Muscle of back (tissue), 11 donors: ENCODE results near the gene ARAP1. TPM values are rescaled to one million over a fixed set of nuclear protein-coding genes. Genes with fewer than 3 reads are reported as not detected.

Source experiments
- DNase-seq, 3 donors: peaks; one replicate each; pipeline versions ENCODE4 v3.0.0 to v3.0.0-alpha.2; 2013
- polyA plus RNA-seq, 10 donors: library from polyadenylated mRNA; unstranded; fragments of 120-200 nt; gene quantifications; one replicate each; pipeline ENCODE4 v1.2.1, GENCODE V29; 2013; ENCODE audit not compliant: insufficient read length in 10 of 10

Gene ARAP1
- polyA plus RNA-seq, 10 donors: 48.1 to 73.3 (median 57.5) TPM

DNA sequence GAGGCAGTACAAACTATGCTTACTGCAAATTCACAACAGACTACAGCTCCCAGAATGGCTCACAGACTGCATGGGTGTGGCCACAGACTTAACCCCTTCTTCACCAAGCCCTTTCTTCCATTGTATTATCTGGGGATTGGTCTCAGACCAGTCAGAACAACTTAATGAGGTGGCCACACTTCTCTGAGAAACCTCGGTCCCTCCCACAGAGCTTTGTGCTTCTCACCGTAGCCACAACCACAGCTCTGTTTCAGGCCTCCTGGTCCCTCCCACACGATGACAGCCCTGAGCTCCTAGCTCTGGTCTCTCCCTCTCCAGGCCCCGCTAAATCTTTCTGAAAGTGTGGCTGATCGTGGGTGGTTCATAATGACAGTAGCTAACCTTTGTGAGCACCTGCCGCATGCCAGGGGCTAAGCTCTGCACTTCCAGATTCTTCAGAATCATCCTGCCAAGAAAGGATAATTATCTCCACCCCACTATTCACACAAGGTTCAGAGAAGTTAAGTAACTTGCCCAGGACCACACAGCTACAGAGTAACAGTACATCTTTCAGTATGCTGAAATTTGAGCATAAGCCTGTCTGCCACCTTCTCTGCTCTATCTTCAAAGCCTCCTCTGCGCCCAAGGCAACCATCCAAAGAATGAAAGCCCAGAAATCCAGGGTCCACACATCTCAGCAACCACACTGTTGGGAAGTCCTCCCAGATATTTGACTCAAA lies 83.4 kb downstream of the ARAP1 start:
- DNase-seq: no peak

DNA sequence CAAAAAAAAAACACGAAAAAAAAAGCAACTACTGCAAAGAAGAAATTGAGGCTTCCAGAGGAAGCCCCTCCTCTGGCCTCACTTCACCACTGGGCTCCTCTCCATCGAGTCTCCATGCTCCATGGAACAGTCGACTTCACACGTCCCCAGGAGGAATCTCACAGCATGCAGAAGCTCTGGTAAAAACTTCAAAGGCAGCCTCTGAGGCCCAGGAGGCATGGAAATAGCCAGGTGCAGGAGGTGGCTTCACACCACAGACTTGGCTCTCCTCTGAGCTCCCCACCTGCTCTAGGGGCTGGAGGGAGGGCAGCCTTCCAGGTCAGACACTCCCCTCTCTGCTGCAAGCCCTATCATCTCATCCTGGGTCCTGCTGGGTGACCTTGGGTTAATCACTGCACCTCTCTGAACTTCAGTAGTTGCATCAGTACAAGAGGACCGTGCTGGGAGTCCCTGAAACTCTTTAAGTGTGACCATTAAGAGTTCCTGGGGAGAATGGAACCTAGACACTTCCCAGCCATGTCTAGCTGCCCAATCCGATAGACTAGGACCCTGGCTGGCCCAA lies 86.2 kb downstream of the ARAP1 start:
- DNase-seq: no peak

DNA sequence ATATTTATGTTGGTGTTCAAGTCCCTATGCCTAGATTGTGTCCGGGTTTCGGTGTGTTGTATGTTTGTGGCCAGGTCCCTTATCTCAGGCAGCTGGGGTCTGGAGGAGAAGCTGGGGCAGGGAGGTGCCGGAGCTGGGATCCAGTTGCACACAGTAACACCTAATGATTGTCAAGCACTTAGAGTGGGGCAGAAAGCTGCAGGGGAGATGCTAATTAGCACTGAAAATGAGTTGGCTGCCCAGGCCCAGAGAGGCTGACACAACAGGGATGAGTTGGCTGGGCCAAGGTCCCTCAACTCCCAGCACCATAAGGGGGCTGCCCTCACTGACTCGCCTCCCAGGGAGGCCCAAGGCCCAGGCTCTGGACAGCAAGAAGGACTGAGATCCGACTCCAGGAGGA lies 90.2 kb downstream of the ARAP1 start:
- no peak for DNase-seq

DNA sequence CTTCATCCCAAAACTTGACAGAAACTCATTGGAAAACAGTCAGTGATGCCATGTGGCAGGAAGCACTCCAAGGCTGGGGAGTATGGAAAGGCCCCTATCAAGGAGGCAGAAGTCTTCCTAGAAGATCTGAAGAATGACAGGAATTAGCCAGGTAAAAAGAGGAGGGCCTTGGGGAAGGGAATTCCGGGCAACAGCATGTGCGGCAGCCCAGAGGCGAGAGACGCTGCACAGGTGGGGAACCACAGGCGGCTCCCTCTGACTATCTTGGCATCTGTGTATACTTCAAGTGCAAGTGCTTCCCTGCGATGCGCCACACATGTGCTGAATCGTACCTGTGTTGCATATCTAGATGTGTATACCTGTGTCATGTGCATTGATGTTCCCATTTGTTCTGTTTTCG lies 90.7 kb downstream of the ARAP1 start:
- no peak for DNase-seq

DNA sequence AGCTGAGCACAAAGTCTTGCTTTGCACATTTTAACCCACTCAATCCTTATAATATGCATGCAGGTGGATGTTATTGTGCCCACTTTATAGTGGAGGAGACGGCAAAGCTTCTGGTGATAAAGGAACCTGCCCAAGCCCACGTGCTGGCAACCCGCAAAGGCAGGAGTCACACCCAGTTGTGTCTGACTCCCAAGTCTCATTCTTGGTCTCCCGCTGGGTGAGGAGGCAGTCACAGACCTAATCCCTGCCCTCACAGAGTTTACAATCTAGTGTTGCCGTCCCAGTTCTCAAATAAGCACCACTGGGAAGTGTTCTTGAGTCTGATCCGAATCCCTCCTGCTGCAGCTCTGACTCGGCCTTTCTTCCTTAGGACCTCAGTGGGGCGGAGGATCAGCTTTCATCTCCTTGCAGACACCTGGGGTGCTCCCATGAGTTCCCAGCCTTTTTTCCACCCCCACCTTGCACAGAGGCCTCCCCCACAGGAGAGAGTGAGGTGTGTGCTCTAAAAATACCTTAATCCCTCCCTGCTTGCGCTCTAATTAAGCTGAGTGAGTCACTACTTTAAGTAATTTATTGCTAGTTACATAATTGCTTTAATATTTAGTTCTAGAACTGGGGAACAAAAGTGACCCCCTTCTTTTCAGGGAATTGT lies 93.1 kb downstream of the ARAP1 start:
- no peak for DNase-seq

DNA sequence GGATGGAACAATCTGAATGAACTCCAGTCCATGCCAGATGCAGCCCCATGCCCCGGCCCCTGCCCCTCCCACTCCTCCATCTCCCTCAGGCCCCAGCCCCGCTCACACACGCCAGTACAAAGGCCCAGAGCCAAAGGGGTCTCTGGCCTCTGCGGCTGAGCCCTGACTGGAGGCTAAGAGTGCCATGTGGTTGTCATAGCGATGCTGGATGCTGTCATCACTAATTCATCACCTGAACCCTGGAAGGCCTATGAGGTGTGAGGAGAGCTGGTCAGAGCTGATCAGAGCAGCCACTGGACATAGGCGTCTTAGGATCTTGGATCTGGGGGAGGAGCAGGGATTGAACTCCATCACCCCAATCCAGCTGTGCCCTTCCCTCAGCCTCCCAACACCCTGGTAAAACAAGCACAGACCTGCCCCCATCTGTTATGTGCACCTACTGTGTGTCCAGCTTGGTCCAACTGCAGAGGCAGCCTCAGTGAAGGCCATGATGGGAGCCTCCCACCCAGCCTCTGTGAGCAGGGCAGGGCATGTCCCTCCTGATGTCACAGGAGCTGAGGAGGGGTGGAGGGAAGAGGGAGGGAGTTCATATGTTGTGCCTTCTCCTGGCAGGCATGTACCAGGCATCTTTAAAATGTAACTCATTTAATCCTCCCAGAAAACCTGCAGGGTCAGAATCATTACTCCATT lies 94.7 kb downstream of the ARAP1 start:
- DNase-seq: no peak

DNA sequence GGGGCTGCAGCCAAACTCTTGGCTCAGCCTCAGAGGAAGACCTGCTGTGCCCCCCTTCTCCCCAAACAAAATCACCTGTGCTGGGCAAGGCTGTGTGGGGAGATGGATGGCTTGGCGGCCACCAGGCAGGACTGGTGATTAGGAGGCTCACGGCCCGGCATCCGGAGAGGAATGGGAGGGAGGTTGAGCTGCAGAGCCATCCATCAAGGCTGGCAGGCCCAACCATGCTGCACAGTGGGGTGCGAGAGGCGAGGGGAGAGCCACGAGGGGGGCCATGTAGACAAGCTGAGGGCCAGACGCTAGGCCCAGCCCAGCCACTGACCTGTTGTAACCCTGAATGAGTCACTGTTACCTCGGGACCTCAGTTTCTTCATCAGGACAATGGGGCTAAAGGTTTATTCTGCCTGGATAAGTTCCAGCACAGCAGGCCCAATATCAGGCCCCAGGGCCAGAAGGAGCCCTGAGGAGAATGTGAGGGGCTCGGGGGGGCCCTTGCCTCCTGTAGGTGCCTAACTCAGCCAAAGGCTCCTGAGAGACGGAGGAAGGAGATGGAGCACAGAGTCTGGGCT lies 96.2 kb downstream of the ARAP1 start:
- no peak for DNase-seq

DNA sequence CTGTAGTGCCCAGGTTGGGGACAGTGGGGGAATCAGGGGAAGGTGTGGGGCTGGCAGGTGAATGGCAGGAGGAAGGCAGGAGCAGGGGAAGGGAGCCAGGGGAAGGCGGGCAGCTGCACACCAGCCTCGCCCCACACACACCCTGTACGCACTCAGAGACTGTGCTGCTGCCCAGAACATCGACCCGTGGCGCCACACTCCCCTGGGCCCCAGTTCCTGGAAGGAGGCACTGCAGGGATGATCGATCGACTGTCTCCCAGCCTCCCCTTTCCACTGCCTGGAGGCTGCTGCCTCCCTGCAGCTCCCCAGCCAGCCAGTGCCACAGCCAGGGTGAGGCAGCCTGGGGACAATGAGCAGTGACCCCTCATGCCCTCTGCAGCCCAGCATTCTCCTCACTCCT lies 97.2 kb downstream of the ARAP1 start:
- no peak for DNase-seq

DNA sequence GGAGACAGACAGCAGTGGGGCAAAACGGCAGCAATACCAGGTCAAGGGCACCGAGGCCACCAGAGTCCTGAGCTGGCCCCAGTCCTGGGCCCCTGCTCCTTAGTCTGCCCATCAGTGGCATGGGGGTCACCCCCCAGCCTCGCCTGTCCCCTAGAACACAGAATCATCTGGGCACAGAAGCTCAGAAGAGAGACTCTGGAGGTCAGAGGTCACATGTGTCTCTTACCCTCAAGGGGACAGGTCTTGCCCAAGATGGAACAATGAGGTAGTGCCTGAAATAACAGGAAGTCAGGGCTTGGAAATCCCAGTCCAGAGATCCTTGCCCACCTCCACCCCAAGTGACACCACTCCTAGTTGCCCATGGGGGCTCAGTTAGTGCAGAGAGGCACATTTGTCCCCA lies 98.6 kb downstream of the ARAP1 start:
- DNase-seq: no peak

DNA sequence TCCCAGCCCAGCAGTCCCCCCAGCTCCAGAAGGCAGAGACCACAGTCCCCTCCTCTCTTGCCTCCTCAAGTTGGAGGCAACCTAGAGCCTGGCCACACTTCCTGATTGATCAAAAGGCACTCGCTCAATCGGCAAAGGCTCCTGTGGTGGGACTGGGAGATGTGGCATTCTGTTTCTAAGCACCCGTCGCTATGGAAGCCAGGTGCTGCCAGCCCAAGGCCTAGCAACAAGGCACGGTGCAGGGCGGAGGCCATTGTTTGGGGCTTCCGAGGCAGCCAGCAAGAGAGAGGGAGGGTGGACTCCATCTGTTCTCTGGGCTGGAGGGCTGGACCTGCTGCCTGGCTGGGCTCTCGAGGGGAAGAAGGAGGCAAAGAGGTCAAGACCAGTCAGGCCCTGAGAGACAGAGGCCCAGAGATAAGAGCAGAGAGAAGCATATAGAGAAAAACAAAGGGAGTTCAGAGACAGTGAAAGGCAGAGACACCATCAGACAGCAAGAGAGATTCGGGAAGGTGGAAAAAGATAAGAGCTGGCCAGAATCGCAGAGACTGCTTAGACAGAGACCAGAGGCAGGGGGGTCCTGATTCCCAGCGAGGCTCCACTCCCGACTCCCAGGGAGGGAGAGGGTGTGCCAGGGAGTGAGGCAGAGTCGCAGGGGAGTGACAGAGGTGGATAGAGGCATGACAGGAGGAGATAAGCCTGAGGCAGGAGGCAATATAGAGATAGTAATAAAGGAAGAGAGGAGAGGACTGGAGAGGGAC lies 99.2 kb downstream of the ARAP1 start:
- DNase-seq: no peak

DNA sequence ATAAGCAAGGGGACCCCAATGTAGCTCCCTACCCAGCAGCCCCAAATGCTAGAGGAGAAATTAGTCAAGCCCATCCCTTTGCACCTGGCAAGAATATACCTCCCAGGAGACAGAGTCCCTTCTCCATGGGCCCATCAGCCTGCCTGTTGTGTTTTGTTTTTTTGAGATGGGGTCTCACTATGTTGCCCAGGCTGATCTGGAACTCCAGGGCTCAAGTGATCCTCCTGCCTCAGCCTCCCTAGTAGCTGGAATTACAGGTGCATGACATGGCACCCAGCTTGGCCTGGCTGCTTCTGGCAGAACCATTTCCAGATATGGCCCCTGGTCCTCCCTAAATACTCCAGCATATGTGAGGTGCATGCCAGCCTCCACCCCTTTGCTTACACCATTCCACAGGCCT lies 100.1 kb downstream of the ARAP1 start:
- DNase-seq: no peak

DNA sequence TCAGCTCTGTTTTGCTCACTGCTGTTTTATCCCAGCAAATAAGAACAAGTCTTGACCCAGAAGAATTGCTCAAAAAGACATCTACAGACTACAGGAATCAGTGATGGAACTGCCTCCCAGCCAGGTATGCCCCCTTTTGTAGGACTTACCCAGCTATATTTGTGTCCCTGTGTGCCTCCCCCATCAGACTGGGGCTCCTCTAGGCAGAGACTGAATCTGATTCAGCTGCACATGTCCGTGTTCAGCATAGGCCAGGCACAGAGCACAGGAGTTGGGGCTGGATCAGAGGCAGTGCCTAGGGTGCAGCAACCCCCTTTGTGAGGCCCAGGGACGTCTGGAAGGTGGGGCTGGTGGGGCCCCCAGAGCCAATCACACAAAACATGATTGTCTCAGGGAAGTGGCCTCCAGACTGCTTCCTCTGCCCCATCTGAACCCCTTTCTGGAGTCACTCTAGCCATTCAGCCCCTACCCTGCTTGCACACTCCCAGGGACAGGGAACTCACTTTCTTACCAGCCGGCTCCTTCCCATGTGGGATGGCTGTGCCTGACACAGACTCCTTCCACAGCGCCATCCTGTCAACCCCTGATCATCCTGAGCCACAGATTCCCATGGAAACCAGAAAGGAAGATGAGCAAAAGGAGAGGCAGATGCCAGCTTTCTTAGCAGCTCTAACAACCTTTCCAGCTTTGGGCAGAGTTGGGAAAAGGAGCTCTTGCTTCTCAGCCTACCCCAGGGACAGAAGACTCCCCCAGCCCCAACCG lies 102.8 kb downstream of the ARAP1 start:
- DNase-seq: no peak

DNA sequence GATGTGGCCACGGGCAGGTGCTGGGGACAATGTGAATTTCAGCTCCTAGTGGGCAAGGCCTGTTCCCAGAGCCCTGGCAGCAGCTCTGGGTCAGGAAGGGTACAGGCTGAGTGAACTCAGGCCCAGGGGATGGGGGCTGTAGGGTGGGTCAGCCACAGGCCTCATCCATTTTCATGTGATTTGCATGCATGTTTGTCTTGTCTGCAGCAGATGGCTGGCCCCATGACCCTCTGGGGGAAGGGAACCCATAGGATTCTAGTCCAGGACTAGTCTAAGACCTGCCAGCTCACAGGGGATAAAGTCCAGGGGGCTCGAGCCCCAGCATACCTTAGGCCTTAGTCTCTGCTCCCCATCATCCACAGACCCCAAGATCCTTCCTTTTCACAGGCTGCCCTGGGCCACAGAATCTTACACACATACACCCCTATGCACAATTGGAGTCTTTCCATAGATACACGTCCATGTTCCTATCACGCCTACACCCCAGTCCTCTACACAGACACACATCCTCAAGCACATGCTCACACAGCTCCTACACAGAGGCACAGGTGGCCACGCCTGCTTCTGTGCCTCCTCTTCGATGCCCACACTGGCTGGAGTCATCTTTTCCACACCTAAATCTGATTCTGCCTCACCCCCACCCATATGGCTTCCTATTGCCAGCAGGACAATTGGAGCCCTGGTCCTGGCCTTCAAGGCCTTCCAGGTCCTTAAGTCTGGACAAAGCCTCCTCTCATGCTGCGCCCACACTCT lies 103.6 kb downstream of the ARAP1 start:
- DNase-seq: no peak

DNA sequence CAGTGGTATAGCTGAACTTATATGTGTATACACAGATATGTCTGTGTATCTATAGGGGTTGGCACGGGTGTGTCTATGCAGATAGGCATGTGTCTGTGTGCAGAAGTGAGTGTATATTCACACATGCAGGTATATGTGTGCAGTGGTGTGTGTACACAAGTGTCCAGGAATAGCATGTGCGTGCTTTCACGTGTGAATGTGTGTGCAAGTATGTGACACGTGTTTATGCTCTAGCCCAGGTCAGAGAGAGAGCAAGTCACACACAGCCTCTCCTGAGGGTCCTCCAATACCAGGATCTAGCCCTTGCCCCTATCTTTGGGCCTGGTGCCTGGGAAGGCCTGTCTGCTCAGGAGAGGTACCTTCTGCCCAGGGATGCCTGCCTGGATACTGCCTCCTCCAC lies 104.3 kb downstream of the ARAP1 start:
- no peak for DNase-seq

DNA sequence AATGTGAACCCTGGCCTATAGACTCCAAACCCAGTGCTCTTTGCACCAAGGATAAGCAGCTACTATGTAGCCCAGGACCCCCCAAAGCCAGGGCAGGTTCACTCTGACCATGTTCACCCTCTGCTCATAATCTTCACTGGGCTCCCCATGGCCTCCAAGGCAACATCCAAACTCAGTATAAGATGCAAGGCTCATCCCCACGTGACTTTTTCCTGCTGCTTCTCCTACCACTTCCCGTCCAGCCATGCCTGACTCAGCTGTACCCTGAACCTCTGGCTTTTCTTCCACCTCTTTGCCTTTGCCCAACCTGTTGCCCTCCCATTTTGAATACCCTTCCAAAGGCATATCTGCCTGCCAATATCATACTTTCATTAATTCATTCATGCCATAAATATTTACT lies 105.7 kb downstream of the ARAP1 start:
- DNase-seq: no peak

DNA sequence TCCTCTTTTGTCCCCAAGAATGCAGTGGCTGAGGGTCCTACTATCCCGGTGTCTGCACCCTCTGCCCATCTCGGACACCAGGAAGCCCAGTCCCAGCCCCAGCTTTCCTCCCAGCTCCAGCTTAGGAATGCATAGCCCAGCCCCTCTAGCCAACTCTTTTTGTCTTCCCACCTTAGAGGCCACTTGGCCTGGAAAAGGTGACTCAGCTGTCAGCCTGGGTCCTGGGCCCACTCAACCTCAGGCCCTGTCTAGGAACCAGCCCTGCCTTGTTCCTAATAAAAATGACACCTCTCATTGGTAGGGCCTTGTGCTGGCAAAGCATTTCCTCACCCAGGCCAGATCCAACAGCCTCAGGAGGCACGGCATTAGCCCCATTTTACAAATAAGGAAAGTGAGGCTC lies 106.2 kb downstream of the ARAP1 start:
- DNase-seq: no peak

DNA sequence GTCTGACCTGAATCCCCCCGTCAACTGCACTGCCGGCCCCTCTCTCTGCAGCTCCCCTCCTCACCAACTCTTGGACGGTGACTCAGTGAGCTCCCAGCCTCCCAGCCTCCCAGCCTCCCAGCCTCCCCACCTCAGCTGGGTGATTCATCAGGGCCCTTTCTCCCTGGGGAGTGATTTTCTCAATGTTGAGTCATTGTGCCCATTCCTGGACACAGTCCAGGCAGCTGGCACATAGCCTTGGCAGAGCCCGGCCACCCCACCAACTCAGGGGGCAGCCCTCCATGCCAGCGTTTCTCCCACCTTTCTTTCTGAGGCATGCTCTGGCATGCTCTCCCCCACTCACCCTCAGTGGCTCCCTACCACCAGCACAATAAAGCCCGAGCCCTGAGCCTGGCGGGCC lies 108.7 kb downstream of the ARAP1 start:
- DNase-seq: no peak

DNA sequence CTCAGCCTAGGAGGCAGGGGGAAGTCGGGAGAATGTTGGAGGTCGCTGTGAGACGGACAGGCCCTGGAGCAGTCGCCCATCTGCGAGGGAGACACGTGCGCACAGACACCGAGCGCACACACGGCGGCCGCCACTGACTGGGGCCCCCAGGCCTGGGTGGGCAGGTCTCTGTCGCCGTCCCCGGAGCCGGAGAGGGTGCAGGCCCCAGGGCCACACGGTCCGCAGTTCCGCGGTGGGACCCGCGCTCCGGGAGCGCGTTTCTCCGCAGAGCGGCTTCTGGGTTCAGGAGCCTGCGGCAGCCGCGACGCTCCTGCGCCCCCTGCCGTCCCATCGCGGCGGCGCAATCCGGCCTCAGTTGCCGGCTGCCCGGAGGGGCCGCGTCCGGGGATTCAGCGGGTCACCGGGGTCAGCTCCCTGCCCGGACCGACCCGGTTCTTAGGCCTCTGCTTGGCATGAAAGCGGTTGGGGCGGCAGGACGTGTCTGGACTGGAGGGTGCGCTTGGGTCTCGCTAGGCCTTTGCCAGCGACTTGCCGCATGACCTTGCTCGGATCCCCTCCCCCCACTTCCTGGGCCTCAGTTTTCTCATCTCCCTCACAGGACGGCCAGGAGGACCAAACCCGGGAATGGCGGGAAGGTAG lies 109.2 kb downstream of the ARAP1 start:
- DNase-seq: peak; percentile 43 to 91 (median 68)

DNA sequence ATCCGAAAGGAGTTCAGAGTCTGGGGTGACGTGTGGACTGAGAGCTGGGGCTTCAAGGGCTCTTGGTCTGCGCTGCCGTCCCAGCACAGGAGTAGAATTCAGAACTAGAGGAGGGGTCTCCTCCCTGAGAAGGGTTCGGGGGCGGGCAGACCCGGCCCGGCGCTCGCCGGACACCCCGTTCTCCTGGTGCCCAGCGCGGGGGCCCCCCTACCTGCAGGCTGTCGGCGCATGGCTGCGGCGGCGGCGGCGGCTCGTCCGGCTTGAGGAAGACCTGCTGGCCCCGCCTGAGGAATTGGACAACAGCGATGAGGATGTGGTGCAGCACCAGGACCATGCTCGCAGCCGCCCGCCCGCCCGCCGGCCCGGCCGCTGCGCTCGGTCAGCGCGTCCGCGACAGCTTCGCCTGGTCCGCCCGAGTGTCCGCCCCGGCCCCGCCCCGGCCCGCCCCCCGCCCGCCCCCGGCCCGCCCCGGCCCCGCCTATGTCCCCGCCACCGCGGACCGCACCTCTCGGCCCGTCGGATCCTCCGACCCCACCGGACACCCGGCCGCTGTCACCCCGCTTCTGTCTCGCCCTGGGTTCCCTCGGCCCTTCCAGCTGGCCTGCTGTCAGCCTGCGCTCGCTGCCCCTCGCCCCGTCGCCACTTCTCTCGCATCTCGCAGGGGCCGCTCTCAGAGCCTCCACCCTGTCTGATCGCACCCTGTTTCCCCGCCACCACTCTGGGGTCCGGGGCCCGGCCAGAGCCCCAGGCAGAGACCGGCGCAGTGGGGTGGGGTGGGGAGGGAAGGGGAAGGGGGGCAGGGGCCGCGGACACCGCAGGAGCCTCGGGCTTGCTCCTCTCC lies 109.9 kb downstream of the ARAP1 start:
- DNase-seq: peak in 1 of 3 donors; percentile 67
